SK-N-SH (cell line): Measurements from ENCODE around the gene KLHL42.

Experiments used
- EZH2phosphoT487 ChIP-seq: fragments of 200-600 bp; sonication (generic); IDR thresholded peaks from 2 replicates; pipeline ENCODE4 v1.6.1; 2017; ENCODE audit warnings: low read depth, mixed run types, mild to moderate bottlenecking, antibody characterized with exemption, moderate library complexity, borderline replicate concordance
- GABPA ChIP-seq: IDR thresholded peaks from 2 replicates; pipeline ENCODE4 v1.4.0; 2012; ENCODE audit warnings: low read depth, mild to moderate bottlenecking

DNA sequence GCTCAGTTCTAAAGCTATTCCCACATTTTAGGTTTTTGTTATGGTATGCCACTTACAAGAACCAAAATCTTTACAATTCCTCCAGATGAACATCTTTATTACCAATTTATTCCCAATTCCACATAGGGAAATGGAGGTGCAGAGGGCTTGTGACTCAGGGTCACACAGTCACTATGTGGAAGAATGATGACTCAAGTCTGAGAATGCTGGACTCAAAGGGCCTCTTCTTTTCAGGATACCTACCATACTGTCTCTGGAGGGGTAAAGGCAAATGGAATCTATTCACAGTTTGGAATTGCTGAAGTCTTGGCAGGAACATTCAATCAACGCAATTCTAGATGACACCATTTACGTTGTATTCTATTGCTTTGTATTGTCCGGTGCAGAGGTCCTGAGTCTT is 48.2 kb downstream of the KLHL42 start:
- TF ChIP-seq EZH2phosphoT487 (no peak), GABPA (no peak)
